GM12878 (cell line): ENCODE results near the gene SCN3B. TPM values are rescaled to one million over a fixed set of nuclear protein-coding genes. Genes with fewer than 3 reads are reported as not detected.

ENCODE experiments used
- BCL3 ChIP-seq: IDR thresholded peaks from 2 replicates; pipeline ENCODE4 v1.6.1; 2011; ENCODE audit warnings: borderline replicate concordance, low read depth, mild to moderate bottlenecking, moderate library complexity, low read length; ENCODE audit not compliant: insufficient read depth, poor library complexity, severe bottlenecking
- BCLAF1 ChIP-seq: fragments of 450-650 bp; IDR thresholded peaks from 2 replicates; pipeline ENCODE4 v1.6.1; 2017; ENCODE audit warnings: antibody characterized with exemption, mild to moderate bottlenecking, moderate library complexity
- CHD1 ChIP-seq: IDR thresholded peaks from 2 replicates; pipeline ENCODE4 v1.6.1; 2012; ENCODE audit warnings: low read depth, low read length, improper control_type of control experiment
- E2F8 ChIP-seq: fragments of 450-650 bp; IDR thresholded peaks from 2 replicates; pipeline ENCODE4 v1.6.1; 2018; ENCODE audit warnings: mild to moderate bottlenecking, low read depth, moderate library complexity; ENCODE audit not compliant: partially characterized antibody
- EGR1 ChIP-seq, 2 experiments: IDR thresholded peaks; 1 replicate in 1 of 2; 2 replicates in 1 of 2; pipeline ENCODE4 v1.6.1; 2011 to 2012; ENCODE audit warnings: low read depth in 2 of 2, low read length in 2 of 2, borderline replicate concordance in 1 of 2, mild to moderate bottlenecking in 1 of 2, moderate library complexity in 1 of 2
- IRF3 ChIP-seq: fragments of 450-650 bp; IDR thresholded peaks from 2 replicates; pipeline ENCODE4 v1.6.1; 2014; ENCODE audit warnings: mild to moderate bottlenecking
- POLR2A ChIP-seq: IDR thresholded peaks from 2 replicates; pipeline ENCODE4 v1.6.1; 2011; ENCODE audit warnings: low read depth, mild to moderate bottlenecking, low read length
- RAD21 ChIP-seq: IDR thresholded peaks from 2 replicates; pipeline ENCODE4 v1.6.1; 2011; ENCODE audit warnings: mild to moderate bottlenecking, low read depth, low read length, moderate library complexity; ENCODE audit not compliant: insufficient read depth
- REST ChIP-seq: IDR thresholded peaks from 2 replicates; pipeline ENCODE4 v1.6.1; 2012; ENCODE audit warnings: mild to moderate bottlenecking, low read depth, low read length
- STAT1 ChIP-seq: fragments of 450-650 bp; conservative IDR thresholded peaks from 2 replicates; pipeline ENCODE4 v1.6.1; 2014; ENCODE audit warnings: antibody characterized with exemption, mild to moderate bottlenecking
- TCF7 ChIP-seq: IDR thresholded peaks from 2 replicates; pipeline ENCODE4 v1.6.1; 2014; ENCODE audit warnings: antibody characterized with exemption, borderline replicate concordance
- polyA plus RNA-seq, 11 experiments: library from polyadenylated mRNA; depleted of rRNA in 4 of 11; unstranded in 6 of 11; stranded (reverse) in 5 of 11; fragments of >200 nt; fragmentation: Nextera tagmentation in 4 of 11; fragmentation: Illumina TruSeq in 1 of 11; extraction: Ambion mirVana in 4 of 11; extraction: Trizol in 1 of 11; gene quantifications; 1 replicate in 1 of 11; 2 replicates in 10 of 11; pipeline versions ENCODE4 v1.2.1 to v1.2.3, GENCODE V29; 2011 to 2016; ENCODE audit warnings: inconsistent platforms in 2 of 11, missing spikeins in 2 of 11, low read depth in 1 of 11
- total RNA-seq, 4 experiments: library from RNA; depleted of rRNA in 3 of 4; stranded (reverse); fragments of >200 nt in 3 of 4; fragmentation: Illumina TruSeq in 1 of 4; extraction: Trizol in 1 of 4; gene quantifications; 2 replicates each; pipeline versions ENCODE4 v1.2.1 to v1.2.3, GENCODE V29; 2013 to 2021

SCN3B gene
- total and polyA plus RNA-seq, 10 of the 15 experiments (the other 5 are each of a cell fraction or from before 2014, with no cell fraction given): 0.01 to 0.12 (median 0.09) TPM; not detected in 7

GRCh38 chr11:123580557-123581275 is 73.7 kb downstream of the SCN3B start (continued):
- TF ChIP-seq REST (no peak), RAD21 (peak; percentile 71), STAT1 (no peak), BCL3 (no peak), CHD1 (no peak), E2F8 (no peak), EGR1 (IDR thresholded peaks at IDR 0.05; ENCODE audit: borderline replicate concordance in 1 of 2, low read depth in 2 of 2, low read length in 2 of 2) (no peak), IRF3 (no peak), TCF7 (no peak), POLR2A (no peak), BCLAF1 (no peak)
